ENCODE measurements around the gene SIPA1L3. TPM values are rescaled to one million over a fixed set of nuclear protein-coding genes. Genes with fewer than 3 reads are reported as not detected.

SIPA1L3 gene
- total RNA-seq, 2 donors from 2014 or later = 9.8 to 10.0 TPM

- ATAC-seq (no peak), DNase-seq (no peak)
- intact Hi-C loops (cut with DNase I) = no loop called here
Observed at GRCh38 chr19:37987356-37988332, 80.6 kb downstream of the SIPA1L3 start.

DNA sequence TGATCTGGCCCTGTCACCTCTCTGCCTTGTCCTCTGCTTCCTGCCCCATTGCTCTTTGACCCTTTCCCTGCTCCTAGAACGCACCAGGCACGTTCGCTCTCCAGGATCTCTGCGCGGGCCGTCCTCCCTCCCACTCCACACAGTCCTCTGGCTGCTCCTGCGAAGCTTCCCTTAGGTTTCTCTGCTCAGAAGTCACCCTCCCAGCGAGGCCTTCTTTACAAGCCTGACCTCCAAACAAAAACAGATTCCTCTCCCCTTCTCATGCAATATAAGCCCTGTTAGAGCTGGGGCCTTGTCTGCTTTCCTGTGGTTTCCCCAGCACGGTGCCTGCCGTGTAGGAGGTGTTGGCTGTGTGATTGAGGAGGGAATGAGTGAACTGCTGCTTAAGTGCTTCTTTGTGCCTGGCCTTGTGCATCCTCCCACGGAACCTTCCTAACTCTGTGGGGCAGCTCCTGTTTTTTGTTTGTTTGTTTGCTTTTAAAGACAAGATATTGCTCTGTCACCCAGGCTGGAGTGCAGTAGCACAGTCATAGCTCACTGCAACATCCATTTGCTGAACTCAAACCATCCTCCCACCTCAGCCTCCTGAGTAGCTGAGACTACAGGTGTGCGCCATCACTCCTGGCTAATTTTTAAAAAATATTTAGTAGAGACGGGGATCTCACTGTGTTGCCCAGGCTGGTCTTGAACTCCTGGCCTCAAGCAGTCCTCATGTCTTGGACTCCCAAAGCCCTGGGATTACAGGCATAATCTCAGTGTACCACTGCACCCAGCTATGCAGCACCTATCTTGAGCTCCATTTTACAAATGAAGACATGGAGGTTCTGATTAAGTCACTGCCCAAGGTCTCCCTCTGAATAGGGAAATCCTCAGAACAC, 82.0 kb downstream of the SIPA1L3 start:
- intact Hi-C loops (cut with DNase I) = no loop called here
- ATAC-seq (no peak), DNase-seq (no peak)

DNA sequence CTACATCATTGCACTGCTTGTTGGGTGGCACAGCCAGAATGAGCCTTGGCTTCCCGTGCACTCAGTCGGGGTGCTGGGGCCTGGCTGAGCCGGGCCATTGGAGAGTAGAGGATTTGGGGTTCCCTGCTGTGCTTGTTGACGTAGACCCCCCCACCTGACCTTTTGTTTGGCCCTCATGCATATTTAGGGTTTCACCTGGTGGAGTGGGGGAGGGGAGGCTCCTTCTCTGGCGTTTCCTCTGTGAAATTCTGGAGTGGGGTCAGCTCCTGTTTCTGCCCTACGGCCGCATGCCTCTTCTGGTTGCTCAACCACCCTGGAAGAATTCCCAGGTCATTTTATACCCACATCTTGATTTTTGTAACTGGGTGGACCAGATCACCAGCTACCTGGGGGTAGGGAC, 82.8 kb downstream of the SIPA1L3 start:
- DNase-seq = no peak
- ATAC-seq = no peak
- intact Hi-C loops (cut with DNase I) = no loop called here

GRCh38 chr19:37990362-37990761, 83.4 kb downstream of the SIPA1L3 start:
- ATAC-seq = no peak
- no peak for DNase-seq

GRCh38 chr19:37991176-37991835, 84.3 kb downstream of the SIPA1L3 start:
- intact Hi-C loops (cut with DNase I) = no loop called here
- ATAC-seq (peak in 1 of 2 donors; percentile 42), DNase-seq (no peak)

More at GRCh38 chr19:37990362-37990761, 83.4 kb downstream of the SIPA1L3 start:
- intact Hi-C loops (cut with DNase I) = no loop called here

DNA sequence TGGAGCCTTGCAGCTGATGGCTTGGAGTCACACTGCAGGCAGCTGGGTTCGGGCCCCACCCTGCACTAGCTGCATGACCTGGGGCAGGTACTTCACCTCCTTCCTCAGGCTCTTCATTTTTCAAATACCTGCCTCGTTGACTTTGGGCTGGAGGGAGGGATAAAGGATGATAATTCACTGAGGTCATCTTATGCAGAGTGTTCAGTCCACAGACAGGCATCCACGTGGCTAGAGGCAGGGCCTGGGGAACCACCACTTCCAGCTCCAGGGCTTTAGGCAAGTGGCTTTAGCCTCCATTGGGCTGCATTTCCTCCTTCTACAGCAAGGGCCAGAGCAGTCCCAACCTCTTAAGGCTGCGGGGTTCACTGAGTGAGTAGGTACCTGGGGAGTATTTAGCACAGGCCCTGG, 84.8 kb downstream of the SIPA1L3 start:
- intact Hi-C loops (cut with DNase I) = no loop called here
- DNase-seq (no peak), ATAC-seq (no peak)

DNA sequence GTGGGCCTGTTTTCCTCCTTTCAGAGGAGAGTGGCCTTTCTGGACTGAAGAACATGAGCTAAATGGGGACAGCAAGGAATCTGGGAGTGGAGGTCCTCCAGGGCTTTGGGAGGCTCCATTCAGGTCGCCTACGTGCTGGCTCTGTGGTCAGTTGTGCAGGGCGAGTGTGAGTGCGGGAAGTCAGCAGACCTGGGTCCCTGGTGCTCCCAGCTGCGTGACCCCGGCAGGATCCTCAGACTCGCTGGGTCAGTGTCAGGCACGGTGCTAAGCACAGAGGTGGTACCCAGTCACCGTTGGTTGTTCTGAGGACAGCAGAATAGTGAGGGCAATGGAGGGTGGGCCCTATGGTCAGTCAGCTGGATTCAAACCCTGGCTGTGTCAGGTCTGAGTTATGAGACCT, 85.8 kb downstream of the SIPA1L3 start:
- intact Hi-C loops (cut with DNase I) = no loop called here
- DNase-seq (no peak), ATAC-seq (no peak)

DNA sequence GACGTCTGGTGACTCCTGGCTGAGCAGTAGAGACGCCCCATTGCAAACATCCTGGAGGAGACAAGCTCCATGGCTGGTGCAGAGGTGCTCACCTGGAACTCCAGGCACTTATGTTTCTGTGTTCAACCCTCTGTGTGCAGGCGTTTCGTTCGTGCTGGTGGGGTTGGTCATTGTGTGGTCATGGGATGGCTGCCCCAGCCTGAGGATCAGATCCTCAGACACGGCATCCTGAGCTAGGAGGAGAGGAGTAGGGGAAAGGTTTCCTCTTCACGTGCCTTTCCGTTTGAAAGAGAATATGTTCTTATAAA, 87.8 kb downstream of the SIPA1L3 start:
- DNase-seq = no peak
- ATAC-seq = no peak
- intact Hi-C loops (cut with DNase I) = no loop called here

- no peak for ATAC-seq
- DNase-seq = no peak
- intact Hi-C loops (cut with DNase I) = no loop called here
Observed at GRCh38 chr19:37995346-37995745, 88.3 kb downstream of the SIPA1L3 start.

- ATAC-seq = peak in 1 of 2 donors; percentile 77
- intact Hi-C loops (cut with DNase I) = no loop called here
- DNase-seq = peak; percentile 43
Observed at GRCh38 chr19:37997911-37998344, 90.9 kb downstream of the SIPA1L3 start.

- DNase-seq (no peak), ATAC-seq (no peak)
- intact Hi-C loops (cut with DNase I) = no loop called here
Observed at GRCh38 chr19:37998801-37999308, 91.8 kb downstream of the SIPA1L3 start.

DNA sequence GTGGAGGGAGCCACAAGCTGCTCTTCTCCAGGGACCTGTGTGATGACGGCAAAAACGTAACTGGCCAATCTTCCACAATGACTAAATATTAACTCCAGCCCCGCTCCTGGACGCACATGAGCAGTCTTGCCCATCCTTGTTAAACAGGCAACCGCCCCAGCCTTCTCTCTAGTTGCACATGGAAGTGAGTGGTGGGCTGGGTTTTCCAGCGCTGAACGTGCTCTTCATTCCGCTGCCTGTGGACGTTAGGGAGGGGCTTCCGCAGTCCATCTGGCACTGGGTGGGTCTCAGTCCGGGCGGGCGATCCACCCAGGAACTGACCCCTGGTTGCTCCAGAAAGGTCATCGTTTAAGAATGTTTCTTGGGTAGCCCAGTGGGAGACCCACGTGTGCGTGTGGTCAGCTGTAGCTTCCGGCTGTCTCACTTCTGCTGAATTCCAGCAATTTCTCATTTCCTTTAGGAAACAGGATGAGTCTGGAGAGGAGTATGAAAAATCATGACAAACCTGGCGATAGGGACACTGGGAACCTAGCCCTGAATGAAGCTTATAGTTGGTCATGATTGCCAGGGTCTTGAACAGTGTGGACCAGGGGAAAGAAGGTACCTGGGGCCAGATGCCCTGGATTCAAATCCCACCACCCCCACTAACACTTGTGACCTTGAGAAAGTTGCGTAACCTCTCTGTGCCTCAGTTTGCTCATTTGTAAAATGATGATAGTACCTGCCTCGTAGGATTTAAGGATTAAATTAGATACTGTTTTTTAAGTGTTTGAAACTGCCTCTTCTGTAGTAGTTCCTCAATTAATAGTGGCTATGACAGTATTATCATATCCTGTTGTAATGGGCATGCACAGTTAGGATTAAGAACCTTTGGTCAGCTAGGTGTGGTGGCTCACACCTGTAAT, 92.6 kb downstream of the SIPA1L3 start:
- ATAC-seq (peak; percentile 27 to 73), DNase-seq (peak; percentile 66)
- intact Hi-C loops (cut with DNase I) = loop anchor here in 1 of 2 donors (5.0 kb wide), 1 partner anchor 92 kb away; the partner anchor contains the start of genes SIPA1L3 and WDR87

DNA sequence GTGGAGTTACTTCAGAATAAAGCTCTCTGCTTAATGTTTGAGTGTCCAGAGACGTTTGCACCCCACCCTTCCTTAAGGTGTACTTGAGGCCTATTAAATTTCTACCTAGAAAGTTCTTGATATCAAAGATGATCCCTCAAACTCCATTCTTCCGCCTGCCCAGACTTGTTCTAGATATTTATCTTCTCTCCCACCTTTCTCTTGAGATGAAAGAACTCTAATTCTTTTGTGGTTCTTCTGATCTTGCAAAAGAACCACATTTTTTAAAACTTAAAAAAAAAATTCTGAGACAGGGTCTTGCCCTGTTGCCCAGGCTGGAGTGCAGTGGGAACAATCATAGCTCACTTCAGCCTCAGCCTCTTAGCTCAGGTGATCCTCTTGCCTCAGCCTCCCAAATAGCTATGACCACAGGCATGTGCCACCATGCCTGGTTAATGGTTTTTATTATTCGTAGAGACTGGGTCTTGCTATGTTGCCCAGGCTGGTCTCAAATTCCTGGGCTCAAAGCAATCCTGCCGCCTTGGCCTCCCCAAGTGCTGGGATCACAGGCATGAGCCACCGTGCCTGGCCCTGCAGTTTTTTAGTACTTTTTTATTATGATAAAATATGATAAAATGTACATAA, 94.3 kb downstream of the SIPA1L3 start:
- DNase-seq = no peak
- intact Hi-C loops (cut with DNase I) = loop anchor here in 1 of 2 donors (5.0 kb wide), 1 partner anchor 94 kb away; the partner anchor contains the start of genes SIPA1L3 and WDR87
- no peak for ATAC-seq

GRCh38 chr19:38003438-38004185, 96.6 kb downstream of the SIPA1L3 start:
- ATAC-seq (peak; percentile 53), DNase-seq (peak; percentile 82)
- intact Hi-C loops (cut with DNase I) = loop anchor here in 1 of 2 donors (5.0 kb wide), 1 partner anchor 96 kb away; the partner anchor contains the start of genes SIPA1L3 and WDR87

DNA sequence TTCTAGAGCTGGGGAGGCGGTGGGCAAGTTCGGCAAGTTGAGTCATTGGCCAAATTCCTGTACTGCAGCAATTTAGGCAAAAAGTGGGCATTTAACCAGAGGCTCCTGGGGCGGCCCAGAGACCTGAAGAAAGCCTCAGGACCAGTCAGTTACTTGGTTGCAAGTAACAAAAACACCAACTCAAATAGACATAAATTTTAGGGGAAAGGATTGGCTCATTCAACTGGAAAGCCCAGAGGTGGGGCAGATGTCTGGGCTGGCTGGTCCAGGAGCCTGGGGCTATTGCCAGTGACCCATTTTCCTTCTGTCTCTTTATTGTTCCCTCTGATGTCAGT, 97.1 kb downstream of the SIPA1L3 start:
- ATAC-seq (peak in 1 of 2 donors; percentile 20), DNase-seq (no peak)
- intact Hi-C loops (cut with DNase I) = loop anchor here in 1 of 2 donors (5.0 kb wide), 1 partner anchor 97 kb away; the partner anchor contains the start of genes SIPA1L3 and WDR87

GRCh38 chr19:38004521-38005223, 97.7 kb downstream of the SIPA1L3 start:
- DNase-seq (peak; percentile 84), ATAC-seq (peak; percentile 97 to 98)
- intact Hi-C loops (cut with DNase I) = loop anchor here in 1 of 2 donors (5.0 kb wide), 1 partner anchor 97 kb away; the partner anchor contains the start of genes SIPA1L3 and WDR87

Data from left cardiac atrium (tissue), 4 donors.